Dermis microvascular lymphatic vessel endothelial cell (primary cell): ENCODE measurements around the gene LRCH1. TPM values are rescaled to one million over a fixed set of nuclear protein-coding genes. Genes with fewer than 3 reads are reported as not detected.

Source experiments
- DNase-seq, 2 donors: peaks; one replicate each; pipeline versions ENCODE4 v3.0.0 to v3.0.0-alpha.2; 2010; ENCODE audit warnings: low read depth in 2 of 2
- total RNA-seq: library from RNA; depleted of rRNA; stranded (reverse); fragments of >200 nt; gene quantifications from 2 replicates; pipeline ENCODE4 v1.2.1, GENCODE V29; 2014

The LRCH1 gene
- total RNA-seq, 1 donor from 2014 or later = 11.2 TPM

DNA sequence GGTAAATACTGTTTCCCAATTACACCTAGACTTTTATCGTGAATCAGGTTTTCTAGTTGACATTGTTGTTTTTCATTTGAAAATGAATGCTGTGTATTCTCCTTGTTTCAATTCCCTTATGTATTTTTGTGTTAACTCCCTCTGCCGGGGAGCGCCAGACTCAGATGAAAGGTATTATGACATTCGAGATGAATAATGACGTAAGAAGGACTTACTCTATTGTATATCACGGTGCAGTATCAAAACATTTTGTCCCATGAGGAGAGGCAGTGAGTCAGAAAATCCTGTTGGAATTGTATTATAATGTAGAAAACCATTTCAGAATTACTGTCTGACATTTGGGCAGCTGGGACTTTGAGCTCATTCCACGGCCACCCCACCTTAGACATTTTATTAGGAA lies 61.6 kb downstream of the LRCH1 start:
- peak; percentile 74 to 92 for DNase-seq

DNA sequence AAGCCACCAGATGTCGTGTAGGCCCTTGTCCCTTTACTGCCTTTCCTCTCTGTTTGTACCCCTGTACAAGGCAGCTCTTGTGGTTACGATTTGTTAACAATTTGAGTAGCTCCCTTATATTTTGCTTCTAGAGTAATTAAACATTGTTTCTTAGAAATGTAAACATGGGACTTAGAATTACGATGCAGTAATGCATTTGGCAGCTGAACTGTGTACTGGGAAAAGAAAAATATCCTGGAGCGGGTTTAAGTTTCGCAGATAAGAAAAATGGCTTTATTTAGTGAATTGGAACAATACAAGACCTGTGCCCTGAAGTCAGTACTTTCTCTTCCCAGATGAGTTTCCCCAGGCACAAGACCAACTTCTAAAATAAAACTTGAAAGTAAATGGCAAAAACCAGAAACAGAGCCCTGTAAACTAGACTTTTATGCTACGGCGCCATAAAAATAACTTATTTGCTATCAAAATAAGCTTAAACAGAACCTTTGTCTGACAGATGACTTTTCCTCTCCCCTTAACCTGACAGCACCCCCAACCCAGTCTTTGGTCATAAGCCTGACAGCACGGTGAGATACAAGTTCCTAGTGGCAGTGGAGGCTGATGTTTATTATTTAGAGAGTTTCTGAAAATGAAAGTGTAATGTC lies 63.0 kb downstream of the LRCH1 start:
- DNase-seq = peak in 1 of 2 donors; percentile 73

DNA sequence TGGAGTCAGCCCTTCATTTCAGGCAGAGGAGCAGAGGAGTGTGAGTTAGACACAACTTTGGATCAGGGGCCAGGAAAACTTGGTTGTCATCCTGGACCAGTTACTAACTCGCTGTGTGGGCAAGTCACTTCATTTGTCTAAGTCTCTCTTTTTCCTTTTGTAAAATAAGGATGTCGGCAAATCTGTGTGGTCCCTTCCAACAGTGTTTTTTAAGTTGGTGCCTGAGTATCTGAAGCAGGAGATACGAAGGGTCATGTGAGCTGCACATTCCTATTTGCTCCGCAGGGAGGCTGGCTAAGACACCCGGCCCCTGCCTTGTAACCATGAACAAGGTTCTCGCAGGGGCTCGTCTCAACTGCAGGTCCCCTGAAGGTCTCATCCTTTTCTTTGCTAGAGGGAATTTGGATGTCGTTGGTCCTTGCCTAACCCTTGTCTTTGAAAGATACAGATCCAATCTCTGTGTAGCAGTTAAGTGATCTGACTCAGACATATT lies 64.3 kb downstream of the LRCH1 start:
- no peak for DNase-seq

DNA sequence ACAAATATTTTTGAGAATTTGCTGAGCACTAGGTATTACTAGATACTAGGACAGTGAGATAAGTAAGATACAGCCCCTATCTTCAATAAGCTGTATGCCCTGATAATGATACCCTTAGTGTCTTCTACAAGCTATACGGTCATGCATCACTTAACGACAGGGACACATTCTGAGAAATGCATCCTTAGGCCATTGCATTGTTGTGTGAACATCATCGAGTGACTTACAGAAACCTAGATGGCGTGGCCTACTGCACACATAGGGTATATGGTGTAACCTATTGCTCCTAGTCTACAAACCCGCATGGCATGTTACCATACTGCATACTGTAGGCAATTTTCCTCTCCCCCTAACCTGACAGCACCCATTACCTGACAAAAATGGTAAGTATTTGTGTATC lies 64.9 kb downstream of the LRCH1 start:
- DNase-seq = no peak

DNA sequence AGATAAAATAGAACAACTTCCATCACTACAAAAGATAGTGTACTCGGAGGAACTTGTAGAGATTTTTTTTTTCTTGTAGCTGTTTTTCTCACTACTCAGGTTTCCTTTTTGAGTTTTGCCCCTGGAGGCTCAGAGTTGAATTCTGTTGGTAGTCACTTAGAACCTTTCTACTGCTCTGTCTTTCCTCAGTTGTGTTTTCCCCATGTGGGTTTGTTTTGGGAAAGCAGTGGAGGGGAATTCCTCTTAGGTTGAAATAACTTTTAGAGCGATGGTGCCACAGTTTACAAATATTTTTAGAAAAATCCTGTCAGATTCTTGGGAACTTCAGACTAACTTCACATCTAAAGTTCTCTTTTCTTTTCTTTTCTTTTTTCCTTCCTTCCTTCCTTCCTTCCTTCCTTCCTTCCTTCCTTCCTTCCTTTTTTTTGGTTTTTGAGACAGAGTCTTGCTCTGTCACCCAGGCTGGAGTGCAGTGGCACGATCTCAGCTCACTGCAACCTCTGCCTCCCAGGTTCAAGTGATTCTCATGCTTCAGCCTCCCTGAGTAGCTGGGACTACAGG lies 65.8 kb downstream of the LRCH1 start:
- DNase-seq = no peak

DNA sequence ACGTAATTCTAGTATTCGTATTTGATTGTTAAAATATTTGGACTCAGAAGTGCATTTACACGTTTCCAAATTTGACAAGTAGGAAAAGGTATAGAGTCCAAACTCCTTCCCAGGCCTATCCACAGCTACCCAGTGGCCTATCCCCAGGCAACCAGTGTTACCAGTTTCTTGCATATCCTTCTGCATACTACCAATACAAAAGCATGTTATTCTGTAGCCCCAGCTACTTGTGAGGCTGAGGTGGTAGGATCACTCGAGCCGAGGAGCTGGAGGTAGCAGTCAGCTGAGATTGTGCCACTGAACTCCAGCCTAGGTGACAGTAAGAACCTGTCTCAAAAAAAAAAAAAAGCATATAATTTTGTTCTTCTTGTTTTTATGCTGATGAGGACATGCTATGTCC lies 67.1 kb downstream of the LRCH1 start:
- DNase-seq = no peak

DNA sequence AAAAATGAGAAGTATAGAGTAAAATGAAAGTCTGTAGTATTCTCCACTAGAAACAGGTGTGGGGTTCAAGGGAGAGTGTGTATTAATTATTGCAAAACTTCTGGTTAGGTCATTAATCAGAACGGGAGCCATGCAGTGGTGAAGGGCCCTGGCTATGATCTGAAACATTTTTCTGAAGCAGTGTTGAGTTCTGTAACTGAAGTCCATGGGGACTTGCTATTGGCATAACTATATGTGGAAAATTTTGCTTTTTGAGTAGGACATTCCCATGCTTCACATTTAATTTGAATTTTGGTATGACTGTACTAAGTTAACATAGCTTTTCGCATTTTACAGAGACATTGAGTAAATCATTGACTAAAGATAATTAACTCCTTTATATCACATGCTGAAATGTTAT lies 67.5 kb downstream of the LRCH1 start:
- no peak for DNase-seq

DNA sequence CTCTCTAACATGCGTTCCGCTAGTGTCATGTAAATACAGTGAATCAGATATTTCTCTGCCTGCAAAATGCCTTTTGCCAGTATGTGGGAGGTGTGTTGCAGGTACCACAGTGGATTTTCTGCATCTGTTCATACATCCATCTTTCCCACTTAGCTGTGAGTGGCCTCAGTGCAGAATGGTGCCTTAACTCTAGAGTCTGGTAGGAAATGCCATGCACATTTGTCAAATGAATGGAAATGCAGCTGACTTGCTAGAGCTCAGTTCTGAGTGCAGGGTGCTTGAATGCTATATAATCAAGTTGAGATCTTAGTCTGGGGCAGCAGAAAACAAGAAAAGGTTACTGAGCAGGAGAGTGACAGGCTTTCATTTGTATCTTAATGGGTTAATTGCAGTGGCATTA lies 68.2 kb downstream of the LRCH1 start:
- peak in 1 of 2 donors; percentile 30 for DNase-seq

DNA sequence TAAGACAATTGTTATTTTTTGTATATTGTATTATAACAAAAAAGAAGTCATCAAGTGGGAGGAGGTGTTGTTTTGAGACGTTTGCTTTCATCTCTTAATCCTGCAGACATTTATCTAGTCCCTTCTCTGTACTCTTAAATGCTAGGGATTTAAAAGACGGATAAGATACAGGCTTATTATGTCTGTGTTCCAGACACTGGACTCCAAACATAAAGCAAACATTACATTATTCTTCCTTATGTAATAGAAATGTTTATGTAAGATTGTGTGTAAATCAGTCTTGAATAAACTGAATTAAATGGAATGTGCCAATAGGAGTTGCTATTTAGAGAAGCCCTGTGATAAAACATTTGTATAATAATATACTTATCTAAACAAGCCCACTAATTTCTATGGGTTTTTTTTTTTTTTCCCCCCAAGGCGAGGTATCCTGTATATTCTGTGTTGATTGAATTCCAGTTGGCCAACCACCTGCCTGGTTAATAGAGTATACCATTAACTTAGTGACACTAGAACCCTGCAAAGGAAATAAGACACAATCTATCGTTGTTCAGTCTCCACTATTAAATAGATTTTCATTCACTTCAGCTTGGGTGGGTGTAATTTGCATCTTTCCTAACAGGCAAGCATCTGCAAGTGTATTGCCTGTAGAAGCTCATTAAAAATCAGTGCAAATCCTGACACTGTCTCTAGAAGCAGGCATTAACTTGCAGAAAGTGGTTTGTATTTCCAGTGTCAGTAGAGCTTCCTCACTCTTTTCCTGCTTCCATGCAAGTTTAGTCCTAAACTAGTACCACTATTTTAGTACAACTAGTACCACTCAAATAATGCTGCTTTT lies 69.0 kb downstream of the LRCH1 start:
- no peak for DNase-seq

DNA sequence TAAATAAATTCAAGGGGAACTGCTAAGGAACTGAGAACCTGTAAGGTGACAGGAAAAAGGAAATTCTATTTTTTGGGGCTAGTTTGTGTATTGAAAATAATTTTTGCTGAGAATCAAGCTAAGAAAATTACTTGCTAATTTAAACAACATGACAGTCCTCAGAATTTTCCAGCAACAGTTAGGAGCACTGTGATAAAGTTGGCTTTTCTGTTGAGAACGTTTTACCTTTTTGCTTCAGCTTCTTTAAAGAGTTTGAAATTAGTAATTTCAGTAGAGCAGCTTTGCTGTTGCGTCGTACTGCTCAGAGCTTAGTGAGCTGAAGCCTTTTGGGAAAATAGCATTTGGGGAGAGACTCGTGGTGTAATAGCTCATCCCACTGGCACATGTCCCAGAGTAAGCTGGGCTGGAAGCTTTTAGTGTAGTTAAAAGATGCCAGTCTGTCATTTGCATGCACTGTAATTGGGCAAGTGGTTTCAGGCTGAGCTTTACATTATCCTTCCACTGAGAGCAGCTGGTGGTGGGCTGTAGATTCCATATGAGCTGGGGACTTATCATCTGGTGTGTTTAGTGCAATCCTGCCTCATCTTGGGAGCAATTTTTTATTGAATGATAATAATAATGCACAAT lies 69.8 kb downstream of the LRCH1 start:
- DNase-seq = no peak

DNA sequence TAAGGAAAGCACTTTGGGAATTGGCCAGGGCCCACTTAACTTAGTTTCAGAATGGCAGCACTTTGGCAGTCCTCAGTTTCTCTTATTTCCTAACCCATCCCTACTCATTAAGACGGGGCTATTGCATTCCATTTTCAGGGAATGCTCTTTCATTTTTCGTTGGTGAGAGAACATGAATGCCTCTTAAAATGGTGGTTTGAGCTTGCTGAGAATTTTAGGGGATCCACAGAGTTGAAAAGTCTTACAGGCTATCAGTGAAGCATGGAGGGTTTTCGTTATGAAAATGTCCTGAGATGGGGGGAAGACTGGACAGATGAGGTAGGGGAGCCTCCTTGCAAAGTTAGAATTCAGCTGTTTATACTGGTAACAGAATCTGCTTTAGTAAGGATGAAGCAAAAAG lies 71.4 kb downstream of the LRCH1 start:
- no peak for DNase-seq

DNA sequence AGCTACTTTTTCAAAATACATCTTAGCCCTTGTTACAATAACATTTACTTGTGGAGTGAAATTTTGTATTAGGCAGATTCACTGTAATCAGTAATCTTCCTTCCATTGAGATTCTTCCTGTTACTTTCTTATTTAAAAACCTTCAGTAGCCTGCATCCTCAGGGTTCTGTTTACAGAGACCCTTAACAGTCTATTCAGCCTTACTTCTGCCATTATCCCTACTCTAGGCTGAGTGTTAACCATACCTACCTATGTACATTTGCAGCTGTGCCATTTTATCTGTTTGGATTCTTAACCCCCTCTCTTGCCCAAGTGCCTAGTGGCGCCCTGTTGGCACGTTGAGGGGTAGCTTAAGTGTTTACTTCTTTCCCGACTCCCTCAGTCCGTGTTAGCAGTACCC lies 71.9 kb downstream of the LRCH1 start:
- DNase-seq = no peak

DNA sequence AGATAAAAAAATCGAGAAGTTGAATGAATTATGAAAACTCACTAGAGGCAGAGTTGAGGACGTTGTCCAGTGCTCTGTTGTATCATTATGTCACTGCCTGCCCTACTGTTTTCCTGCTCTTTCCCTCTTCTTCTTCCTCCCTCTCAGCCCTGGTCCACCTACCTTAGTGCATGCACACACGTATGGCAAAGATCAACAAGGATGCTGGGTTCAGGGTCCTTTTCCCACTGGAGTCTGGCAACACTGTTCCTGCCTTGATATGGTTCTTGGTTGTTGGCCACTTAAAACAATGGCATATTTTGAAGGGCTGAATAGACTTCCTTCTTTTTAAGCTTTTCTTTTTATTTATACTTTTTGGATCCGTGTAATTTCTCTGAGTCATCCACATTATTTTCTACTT lies 74.5 kb downstream of the LRCH1 start:
- DNase-seq = no peak

DNA sequence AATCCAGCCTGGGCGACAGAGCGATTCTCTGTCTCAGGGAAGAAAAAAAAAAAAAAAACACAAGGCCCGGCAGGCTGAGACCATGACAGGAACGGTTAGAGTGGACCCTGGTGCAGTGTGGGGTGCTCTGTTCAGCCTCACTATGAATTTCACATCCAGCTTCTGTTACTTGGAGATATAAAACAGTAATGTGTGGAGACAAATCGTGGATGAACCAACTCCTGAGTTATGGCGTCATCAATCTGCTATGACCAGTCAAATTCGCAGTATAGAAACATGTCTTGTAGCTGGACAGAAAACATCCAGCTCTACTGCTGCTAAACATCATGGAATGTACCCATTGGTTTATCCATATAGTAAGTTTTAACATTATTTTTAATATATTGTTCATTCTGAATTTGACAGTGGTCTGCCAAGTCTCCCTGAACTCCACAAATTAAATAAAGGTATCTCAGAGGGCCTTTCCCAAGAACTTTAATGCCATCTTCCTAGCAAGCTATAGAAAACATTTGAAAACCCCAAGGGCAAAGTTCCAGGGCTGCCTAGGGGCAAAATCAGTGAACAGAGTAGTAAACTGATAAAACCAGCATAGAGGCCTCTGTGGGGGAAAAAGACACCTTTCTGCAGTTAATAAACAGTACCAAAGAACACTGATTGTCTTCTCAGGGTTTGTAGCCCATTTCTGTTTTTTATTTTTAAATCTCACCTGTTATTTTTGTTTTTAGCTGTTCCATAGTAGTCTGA lies 75.8 kb downstream of the LRCH1 start:
- no peak for DNase-seq

DNA sequence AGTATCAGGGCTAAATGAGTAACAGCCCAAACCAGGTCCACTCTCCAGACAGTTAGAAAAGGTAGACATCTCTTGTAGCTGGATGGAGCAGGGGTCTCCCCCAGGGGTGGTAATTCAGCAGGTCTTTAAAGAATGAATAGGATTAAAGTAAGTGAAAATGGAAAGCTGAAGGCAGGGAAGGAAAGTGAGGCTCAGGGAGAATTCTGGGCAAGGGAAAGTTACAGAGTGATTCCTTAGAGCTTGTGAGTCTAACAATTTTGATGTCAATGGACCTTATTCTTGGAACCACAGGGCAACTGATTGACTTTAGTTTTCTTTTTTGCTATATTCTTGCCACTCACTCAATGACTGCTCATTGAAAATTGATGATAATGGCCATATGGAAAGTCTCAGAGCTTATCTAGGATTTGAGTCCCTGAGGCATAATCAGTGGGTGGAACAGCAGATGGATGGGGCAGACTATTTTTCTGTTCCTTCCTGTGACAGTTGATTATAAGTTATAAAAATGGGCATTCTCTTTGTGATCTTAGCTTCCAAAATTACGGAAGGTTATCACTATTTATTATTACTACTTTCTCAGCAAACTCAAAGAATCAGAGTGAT lies 76.9 kb downstream of the LRCH1 start:
- DNase-seq = no peak

DNA sequence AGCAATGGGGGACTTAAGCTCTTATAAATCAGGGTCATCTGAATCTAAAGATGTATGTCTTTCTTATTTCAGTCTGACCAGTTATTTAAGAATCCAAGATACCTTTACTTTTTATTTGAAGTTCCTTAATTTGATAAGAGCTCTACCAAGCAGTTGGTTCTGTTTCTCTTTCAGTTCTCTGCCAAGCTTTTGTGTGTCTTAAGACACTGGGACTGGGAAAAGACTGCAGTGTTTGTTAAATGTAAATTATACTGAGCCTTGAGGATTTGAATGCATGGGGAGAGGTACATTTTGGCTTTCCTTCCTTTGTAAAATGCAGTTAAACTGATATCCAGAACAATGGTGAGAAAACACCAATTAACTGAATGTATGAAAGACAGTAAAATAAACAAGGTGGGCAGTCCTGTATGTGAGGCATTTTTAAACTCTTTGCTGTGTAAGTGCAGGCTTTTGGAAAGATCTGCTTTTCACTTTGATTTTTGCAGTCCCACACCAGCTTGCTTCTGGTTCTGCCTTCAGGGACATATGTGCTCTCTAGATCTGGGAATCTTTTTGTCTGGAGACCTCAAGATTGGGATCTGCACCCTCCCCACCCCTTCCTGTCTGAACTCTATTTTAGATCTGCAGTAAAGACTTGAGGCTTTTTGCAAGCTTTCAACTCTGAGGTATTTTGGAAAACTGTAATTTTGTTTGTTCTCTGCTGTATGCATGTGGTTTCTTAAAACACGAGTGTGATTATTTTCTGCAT lies 77.6 kb downstream of the LRCH1 start:
- DNase-seq = no peak

DNA sequence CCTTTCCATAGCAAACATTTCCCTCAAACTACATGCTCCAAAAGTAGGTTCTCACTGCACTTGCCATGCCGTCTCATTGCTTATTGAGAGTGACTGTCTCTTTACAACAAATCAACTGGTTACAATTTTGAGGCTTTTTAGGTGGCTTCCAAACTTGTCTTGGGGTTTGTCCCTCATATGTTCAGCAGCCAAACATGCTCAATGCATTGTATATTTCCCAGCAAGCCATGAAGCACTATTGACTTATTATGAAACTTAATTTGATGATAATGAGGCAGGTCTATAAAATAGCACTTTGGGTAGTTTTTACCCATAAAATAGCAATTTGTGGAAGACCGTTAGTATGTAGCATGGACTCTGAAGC lies 78.2 kb downstream of the LRCH1 start:
- DNase-seq = no peak

DNA sequence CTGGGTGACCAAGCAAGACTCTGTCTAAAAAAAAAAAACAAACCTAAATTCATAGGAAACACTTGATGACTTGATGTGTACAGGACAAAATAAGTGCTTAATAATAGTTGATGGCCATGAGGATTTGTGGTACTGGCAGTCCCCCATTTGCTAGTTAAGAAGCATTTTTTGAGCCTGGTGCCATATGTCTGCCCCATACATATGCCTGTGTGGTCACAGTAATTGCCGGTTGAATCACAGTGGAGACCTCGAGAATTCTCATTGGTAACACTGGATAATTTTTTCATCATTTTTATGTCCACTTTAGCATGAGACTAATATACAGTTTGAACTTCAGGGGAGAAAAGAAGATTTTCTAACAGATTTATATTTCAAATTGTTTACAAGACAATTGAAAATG lies 79.2 kb downstream of the LRCH1 start:
- no peak for DNase-seq

DNA sequence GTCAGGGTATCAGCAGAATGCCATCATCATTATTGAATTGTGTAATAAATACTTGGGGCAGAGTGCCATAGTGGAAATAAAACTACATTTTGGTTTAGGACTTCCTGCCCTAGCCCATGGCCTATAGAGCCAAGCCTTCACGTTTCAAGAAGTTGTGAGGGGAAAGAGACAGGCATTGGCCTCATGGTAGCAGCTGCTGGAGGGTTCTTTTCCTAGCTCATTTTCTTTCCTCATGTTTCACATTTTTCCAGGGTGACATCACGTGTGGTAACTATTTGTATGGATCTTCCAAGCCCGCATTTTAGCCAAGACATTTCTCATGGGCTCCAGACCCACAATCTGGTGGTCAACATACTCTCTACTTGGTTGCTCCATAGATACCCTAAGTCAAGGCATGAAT lies 80.4 kb downstream of the LRCH1 start:
- no peak for DNase-seq

DNA sequence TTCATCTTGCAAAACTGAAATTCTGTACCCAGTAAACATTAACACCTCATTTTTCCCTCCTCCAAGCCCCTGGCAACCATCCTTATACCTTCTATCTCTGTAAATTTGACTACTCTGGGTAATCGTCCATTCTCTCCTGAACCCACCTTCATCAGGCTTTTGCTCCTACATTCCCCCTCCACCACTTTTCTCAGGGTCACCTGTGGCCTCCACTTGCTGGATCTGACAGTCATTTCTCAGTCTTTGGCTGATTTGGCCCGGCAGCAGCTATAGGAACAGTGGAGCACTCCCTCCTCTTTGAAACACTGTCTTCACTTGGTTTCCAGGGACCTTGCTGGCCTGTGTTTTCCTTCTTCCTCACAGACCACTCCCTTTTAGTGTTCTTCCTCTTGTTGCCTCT lies 83.5 kb downstream of the LRCH1 start:
- no peak for DNase-seq

DNA sequence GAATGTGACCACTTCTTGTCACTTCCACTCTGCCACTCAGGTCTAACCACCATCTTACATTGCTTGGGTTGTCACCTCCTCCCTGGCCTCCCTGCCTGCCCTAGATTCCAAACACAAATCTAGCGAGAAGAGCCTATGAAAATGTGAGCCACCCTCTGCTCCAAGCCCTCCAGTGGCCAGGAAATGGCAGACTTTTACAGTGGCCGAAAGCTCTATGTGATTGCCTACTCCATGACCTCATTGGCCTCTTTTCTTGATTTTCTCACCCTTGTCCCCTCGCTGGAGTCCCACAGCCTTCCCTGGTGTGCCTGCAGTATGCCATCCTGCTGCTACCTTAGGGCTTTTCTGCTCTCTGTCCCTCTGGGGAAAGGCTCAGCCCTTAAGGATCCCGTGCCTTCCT lies 84.2 kb downstream of the LRCH1 start:
- no peak for DNase-seq
